Caco-2 (cell line): Measurements from ENCODE around the gene FRAS1. TPM values are rescaled to one million over a fixed set of nuclear protein-coding genes. Genes with fewer than 3 reads are reported as not detected.

Source experiments
- BruUV-seq: library from RNA; stranded (reverse); fragments of 400-500 nt; replicated peaks from 2 replicates; lab custom pipeline; 2021; lab: Mats Ljungman, UMichigan
- CTCF ChIA-PET: fragments of 300-600 bp; sonication (Branson Sonifier 250); formaldehyde crosslinking; loops from one replicate; lab custom pipeline; 2022; ENCODE audit warnings: antibody characterized with exemption; lab: Charles Lee
- POLR2A ChIA-PET: fragments of 300-600 bp; sonication (Branson Sonifier 250); formaldehyde crosslinking; loops from one replicate; lab custom pipeline; 2022; ENCODE audit warnings: antibody characterized with exemption; lab: Charles Lee
- DNase-seq, 2 experiments: peaks; one replicate each; pipeline versions ENCODE4 v3.0.0 to v3.0.0-alpha.2; 2020 to 2022
- H3K27me3 ChIP-seq: replicated peaks from 2 replicates; pipeline ENCODE4 v1.6.0; 2011; ENCODE audit warnings: low read length; ENCODE audit not compliant: control insufficient read depth, insufficient read depth
- H3K36me3 ChIP-seq: 2 replicates; pipeline ENCODE4 v1.5.1; 2011; ENCODE audit warnings: low read length; ENCODE audit not compliant: control insufficient read depth, insufficient read depth
- H3K4me1 ChIP-seq: fragments of 250-450 bp; sonication (Bioruptor Pico); 2 replicates; pipeline ENCODE4 v1.5.1; 2020; ENCODE audit warnings: mild to moderate bottlenecking
- H3K4me3 ChIP-seq: 2 replicates; pipeline ENCODE4 v1.5.1; 2011; ENCODE audit warnings: low read depth, mild to moderate bottlenecking, control low read depth, low read length
- H3K9me3 ChIP-seq: fragments of 250-450 bp; sonication (Bioruptor Pico); 2 replicates; pipeline ENCODE4 v1.5.1; 2020; ENCODE audit warnings: mild to moderate bottlenecking, moderate library complexity
- H3K27ac Mint-ChIP-seq: one replicate; pipeline ENCODE4 v1.8.0; 2022; ENCODE audit warnings: mixed read lengths; ENCODE audit not compliant: unreplicated experiment
- H3K27me3 Mint-ChIP-seq: one replicate; pipeline ENCODE4 v1.8.0; 2022; ENCODE audit warnings: mixed read lengths; ENCODE audit not compliant: insufficient read depth, unreplicated experiment
- H3K36me3 Mint-ChIP-seq: one replicate; pipeline ENCODE4 v1.8.0; 2022; ENCODE audit warnings: mild to moderate bottlenecking, mixed read lengths; ENCODE audit not compliant: insufficient read depth, unreplicated experiment
- H3K4me1 Mint-ChIP-seq: one replicate; pipeline ENCODE4 v1.8.0; 2022; ENCODE audit warnings: low read depth, mixed read lengths; ENCODE audit not compliant: unreplicated experiment
- H3K4me3 Mint-ChIP-seq: one replicate; pipeline ENCODE4 v1.8.0; 2022; ENCODE audit warnings: mild to moderate bottlenecking, moderate library complexity, mixed read lengths; ENCODE audit not compliant: unreplicated experiment
- H3K9me3 Mint-ChIP-seq: one replicate; pipeline ENCODE4 v1.8.0; 2022; ENCODE audit warnings: mixed read lengths; ENCODE audit not compliant: unreplicated experiment
- intact Hi-C: fragments of 100-400 bp; cut with micrococcal nuclease; formaldehyde crosslinking; loops from one replicate; pipeline ENCODE4 v1.10.0; 2022; ENCODE audit not compliant: unreplicated experiment
- total RNA-seq: library from RNA; stranded (reverse); gene quantifications from 2 replicates; pipeline ENCODE4 v1.2.3, GENCODE V29; 2022
- TF ChIP-seq, protein P1 (sequence below), 2 experiments: fragments of 200-600 bp in 1 of 2; IDR thresholded peaks; 1 replicate in 1 of 2; 2 replicates in 1 of 2; pipeline versions ENCODE4 v1.5.1 to v1.8.0; 2011 to 2022; ENCODE audit warnings: antibody characterized with exemption in 1 of 2, control low read depth in 1 of 2, inconsistent platforms in 1 of 2, low read depth in 1 of 2, low read length in 1 of 2, mild to moderate bottlenecking in 1 of 2, moderate library complexity in 1 of 2; ENCODE audit not compliant: insufficient read depth in 1 of 2, severe bottlenecking in 1 of 2, unreplicated experiment in 1 of 2

Gene FRAS1
- total RNA-seq, 1 experiment from 2014 or later: 40.8 TPM

DNA sequence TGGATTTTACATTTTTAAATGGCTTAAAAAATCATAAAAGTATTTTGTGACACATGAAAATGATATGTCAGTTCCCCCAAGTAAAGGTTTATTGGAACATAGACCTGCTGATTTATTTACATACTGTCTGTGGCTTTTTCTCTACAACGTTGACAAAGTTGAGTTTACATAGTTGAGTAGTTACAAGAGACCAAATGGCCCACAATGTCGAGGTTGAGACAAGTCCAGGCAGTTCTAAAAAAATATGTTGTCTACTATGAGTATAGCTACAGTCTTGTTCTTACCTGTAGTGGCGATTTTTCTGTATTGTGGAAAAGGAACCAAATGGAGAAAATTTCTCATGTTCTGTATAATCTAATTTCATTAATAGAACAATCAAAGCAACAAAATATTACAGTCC lies 163.2 kb downstream of the FRAS1 start:
- no peaks in the 10 kb centered on the region for H3K27me3 Mint-ChIP-seq
- no peak overlapping the region for H3K27ac Mint-ChIP-seq
- DNase-seq: no peak
- ChIA-PET CTCF (no interaction called here), POLR2A (no interaction called here)
- Histone ChIP-seq H3K9me3 (0 out of 2 replicates have a peak, but pooled peaks cover 4% of the 10 kb centered on the region), H3K4me3 (no peak overlapping the region), H3K27me3 (no peaks in the 10 kb centered on the region), H3K4me1 (peaks cover 12% of the 10 kb centered on the region; the same call in 1 of the 2 replicates), H3K36me3 (no peaks in the 10 kb centered on the region)
- TF ChIP-seq, protein P1, sequence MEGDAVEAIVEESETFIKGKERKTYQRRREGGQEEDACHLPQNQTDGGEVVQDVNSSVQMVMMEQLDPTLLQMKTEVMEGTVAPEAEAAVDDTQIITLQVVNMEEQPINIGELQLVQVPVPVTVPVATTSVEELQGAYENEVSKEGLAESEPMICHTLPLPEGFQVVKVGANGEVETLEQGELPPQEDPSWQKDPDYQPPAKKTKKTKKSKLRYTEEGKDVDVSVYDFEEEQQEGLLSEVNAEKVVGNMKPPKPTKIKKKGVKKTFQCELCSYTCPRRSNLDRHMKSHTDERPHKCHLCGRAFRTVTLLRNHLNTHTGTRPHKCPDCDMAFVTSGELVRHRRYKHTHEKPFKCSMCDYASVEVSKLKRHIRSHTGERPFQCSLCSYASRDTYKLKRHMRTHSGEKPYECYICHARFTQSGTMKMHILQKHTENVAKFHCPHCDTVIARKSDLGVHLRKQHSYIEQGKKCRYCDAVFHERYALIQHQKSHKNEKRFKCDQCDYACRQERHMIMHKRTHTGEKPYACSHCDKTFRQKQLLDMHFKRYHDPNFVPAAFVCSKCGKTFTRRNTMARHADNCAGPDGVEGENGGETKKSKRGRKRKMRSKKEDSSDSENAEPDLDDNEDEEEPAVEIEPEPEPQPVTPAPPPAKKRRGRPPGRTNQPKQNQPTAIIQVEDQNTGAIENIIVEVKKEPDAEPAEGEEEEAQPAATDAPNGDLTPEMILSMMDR (IDR thresholded peaks at IDR 0.05; ENCODE audit: insufficient read depth in 1 of 2, low read depth in 1 of 2, low read length in 1 of 2, severe bottlenecking in 1 of 2, unreplicated experiment in 1 of 2): no peak
- H3K4me3 Mint-ChIP-seq: no peak overlapping the region
- no peaks in the 10 kb centered on the region for H3K4me1 Mint-ChIP-seq
- H3K9me3 Mint-ChIP-seq: no peaks in the 10 kb centered on the region
- intact Hi-C loops: no loop called here
- no peaks in the 10 kb centered on the region for H3K36me3 Mint-ChIP-seq
- no TSS peak for BruUV-seq

DNA sequence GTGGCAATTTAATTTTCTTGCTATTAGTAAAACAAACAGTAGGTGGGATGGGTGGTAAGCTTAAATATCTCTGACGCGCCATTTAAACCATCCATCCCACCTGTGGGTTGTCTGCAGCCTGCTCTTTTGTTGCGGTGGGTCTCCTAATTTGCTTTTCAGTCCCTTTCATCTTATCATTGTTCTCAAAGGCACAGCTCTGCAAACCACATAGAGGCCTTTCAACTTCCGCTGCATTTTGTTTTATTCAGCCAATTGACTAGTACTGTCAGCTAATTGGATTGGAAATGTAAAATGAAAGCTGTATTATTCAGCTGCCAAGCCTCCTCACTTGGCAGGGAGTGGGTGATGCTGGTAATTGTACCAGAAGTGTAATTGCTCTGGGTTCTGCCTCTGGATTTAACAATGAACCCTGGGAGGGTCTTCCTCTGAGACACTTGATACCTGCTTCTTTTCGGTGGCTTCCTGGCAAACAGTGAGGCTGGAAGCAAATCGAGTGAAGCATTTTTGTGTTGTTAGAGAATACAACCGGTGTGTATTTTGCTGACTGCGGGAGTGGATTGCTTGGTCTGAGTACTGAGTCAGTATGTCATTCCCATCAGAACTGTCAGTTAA lies 165.6 kb downstream of the FRAS1 start:
- peaks cover 8% of the 10 kb centered on the region; the same call in 1 of the 2 replicates for H3K4me1 ChIP-seq
- Mint-ChIP-seq H3K9me3 (peaks cover 19% of the 10 kb centered on the region), H3K36me3 (no peaks in the 10 kb centered on the region), H3K4me3 (no peak overlapping the region), H3K27me3 (no peaks in the 10 kb centered on the region), H3K27ac (no peak overlapping the region), H3K4me1 (no peaks in the 10 kb centered on the region)
- BruUV-seq: no TSS peak
- TF ChIP-seq, protein P1 (IDR thresholded peaks at IDR 0.05; ENCODE audit: insufficient read depth in 1 of 2, low read depth in 1 of 2, low read length in 1 of 2, severe bottlenecking in 1 of 2, unreplicated experiment in 1 of 2): no peak
- no peaks in the 10 kb centered on the region for H3K27me3 ChIP-seq
- DNase-seq: no peak
- peaks cover 16% of the 10 kb centered on the region for H3K9me3 ChIP-seq
- H3K36me3 ChIP-seq: no peaks in the 10 kb centered on the region
- ChIA-PET CTCF (no interaction called here), POLR2A (no interaction called here)
- intact Hi-C loops: no loop called here
- no peak overlapping the region for H3K4me3 ChIP-seq

DNA sequence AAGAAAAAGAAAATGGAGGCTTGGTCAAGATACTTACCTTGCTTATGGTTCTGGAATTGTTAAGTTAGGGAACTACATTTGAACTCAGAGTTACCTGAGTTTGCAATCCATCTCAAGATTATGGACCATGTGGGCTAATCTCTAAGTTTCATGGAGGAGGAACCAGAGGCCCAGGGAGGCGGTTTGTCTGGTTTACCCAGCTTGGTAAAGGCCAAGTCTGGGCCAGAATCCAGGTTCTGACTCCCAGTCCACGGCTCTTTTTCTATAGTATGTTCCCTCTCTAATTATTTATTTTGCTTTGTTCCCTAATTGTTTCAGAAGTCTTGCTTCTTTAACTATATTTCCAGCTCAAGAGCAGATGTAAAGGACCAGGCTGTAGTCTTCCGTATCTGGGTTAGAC lies 168.1 kb downstream of the FRAS1 start:
- POLR2A ChIA-PET: no interaction called here
- Histone ChIP-seq H3K4me3 (no peak overlapping the region), H3K36me3 (no peaks in the 10 kb centered on the region), H3K27me3 (no peaks in the 10 kb centered on the region), H3K4me1 (peaks cover 6% of the 10 kb centered on the region), H3K9me3 (peaks cover 16% of the 10 kb centered on the region)
- no TSS peak for BruUV-seq
- no peak for DNase-seq
- TF ChIP-seq, protein P1 (IDR thresholded peaks at IDR 0.05; ENCODE audit: insufficient read depth in 1 of 2, low read depth in 1 of 2, low read length in 1 of 2, severe bottlenecking in 1 of 2, unreplicated experiment in 1 of 2): no peak
- H3K9me3 Mint-ChIP-seq: peaks cover 19% of the 10 kb centered on the region
- CTCF ChIA-PET: no interaction called here
- no peak overlapping the region for H3K27ac Mint-ChIP-seq
- H3K4me3 Mint-ChIP-seq: no peak overlapping the region
- intact Hi-C loops: no loop called here
- peaks cover 10% of the 10 kb centered on the region for H3K4me1 Mint-ChIP-seq
- H3K27me3 Mint-ChIP-seq: no peaks in the 10 kb centered on the region
- no peaks in the 10 kb centered on the region for H3K36me3 Mint-ChIP-seq
